Islet of Langerhans (tissue), 1 donor: ENCODE results near the gene KL.

Source experiments
- FAIRE-seq: peaks from one replicate; lab custom pipeline; 2011; peaks lifted over from hg19 to GRCh38; lab: Jason Lieb, UNC

KL gene

DNA sequence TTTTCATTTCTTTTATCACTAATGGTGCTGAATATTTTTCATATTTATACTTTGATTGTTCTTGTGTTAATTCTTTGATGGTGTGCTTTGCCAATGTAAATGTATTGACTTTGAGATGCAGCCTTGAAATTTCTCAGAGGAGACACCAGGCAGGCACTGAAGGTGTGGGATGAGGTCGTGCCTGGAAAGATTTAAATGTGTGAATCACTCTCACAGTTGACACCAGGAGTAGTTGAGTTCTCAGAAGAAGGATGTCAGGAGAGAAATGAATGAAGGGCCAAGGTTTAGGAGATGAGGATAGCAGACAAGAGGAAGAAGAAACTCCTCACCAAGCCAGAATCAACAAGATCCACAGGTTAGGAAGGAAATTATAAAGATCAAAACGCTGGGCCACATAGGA lies 10.1 kb upstream of the KL start:
- no peak for FAIRE-seq

GRCh38 chr13:33006638-33007037 lies 9.6 kb upstream of the KL start:
- no peak for FAIRE-seq

DNA sequence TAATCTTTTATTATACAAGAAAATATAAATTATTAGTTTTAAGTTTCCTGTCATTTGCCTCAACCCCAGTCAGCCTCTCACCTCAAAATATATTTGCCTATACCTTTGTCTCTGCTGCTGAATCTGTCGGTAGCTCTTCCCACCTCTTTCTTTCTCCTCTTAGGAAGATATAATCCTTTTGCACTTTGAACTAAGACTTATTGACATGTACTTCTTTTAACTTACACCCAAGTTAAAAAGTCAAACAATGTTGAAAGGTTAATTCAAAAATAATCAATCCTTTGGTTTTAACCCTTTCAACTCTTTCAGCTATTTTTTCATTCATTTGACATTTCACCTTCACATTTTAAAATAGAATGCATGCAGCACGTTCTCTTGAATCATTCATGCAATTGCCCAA lies 9.0 kb upstream of the KL start:
- no peak for FAIRE-seq

- no peak for FAIRE-seq
Observed at GRCh38 chr13:33007950-33008349, 8.3 kb upstream of the KL start.

- no peak for FAIRE-seq
Observed at GRCh38 chr13:33008946-33009722, 7.1 kb upstream of the KL start.

DNA sequence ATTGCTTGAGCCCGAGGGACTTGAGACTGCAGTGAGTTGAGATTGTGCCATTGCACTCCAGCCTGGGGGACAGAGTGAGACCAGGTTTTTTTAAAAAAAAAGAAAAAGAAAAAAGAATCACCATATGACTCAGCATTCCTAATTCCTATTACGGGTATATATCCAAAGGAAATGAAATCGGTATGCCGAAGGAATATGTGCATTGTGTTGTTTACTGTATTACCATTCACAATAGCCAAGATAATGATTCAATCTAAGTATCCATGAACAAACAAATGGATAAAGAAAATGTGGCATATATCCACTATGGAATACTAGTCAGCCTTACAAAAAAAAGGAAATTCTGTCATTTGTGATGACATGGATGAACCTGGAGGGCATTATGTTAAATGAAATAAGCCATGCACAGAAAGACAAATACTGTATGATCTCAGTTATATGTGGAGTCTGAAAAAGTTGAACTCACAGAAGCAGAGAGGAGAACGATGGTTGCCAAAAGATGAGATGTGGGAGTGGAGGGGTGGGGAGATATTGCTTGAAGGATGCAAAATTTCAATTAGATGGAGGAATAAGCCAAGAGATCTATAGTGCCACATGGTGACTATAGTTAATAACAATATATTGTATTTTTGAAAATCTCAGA lies 4.3 kb upstream of the KL start:
- peak; percentile 33 for FAIRE-seq

- peak; percentile 79 for FAIRE-seq
Observed at GRCh38 chr13:33014291-33014690, 1.9 kb upstream of the KL start.

GRCh38 chr13:33015241-33015668 lies 968 bp upstream of the KL start:
- FAIRE-seq = no peak

DNA sequence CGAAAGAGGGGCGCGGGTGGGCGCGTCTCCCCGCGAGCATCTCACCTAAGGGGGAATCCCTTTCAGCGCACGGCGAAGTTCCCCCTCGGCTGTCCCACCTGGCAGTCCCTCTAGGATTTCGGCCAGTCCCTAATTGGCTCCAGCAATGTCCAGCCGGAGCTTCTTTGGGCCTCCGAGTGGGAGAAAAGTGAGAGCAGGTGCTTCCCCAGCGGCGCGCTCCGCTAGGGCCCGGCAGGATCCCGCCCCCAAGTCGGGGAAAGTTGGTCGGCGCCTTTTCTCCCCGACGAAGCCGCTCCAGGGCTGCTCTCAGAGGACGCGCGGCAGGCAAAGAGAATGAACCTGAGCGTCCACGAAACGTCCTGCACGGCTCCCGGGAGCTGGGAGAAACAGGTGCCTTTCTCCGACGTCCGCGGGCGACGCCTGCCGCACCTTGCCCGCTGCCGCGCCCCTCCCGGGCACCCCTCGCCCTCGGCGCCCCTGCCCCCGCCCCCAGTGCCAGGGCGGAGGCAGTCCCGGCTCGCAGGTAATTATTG lies 366 bp upstream of the KL start:
- no peak for FAIRE-seq

DNA sequence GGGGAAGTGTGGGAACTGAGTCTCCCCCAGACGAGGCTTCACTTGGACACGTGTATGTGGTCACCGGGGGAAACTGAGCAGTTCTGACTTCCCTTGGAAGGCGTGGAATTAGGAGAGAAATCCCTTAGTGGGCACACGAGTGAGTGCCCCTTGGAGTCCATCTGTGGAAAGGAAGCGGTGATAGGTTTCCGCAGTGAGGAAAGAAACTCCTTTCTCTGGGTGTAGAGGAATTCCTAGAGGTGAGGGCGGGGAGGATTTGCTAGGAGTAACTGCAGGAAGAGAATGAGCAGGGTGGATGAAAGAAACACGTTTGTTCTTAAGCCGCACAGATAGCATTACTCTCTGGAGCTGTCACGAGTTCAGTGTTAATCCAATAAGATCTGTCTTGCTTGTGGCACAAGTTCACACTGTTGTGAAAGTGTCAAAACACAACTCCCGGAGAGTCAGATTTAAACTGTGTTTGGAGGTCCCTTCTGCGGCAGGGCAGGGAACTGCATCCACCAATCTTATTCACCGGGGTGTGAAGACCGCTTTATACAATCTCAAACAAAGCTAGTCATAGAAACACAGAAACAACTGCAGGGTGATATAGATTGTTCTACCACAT lies 1.2 kb downstream of the KL start:
- no peak for FAIRE-seq

DNA sequence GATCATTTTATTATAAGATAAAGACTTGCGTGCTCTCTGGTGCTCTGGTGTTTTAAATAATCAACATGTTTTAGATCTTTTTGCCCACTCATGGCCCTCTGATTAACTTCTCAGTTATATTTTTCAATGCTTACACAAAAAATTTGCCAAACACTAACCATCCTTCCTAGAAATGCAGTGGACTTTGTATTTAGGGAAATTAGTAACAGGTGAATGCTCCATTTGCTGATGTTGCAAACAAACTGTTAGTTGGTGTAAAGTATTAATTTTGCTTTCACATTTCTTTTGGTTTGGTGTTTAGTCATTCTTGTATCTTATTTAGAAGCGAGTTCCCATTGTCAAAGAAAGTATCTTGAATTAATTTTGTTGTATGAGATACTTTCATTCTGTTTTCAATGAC lies 2.7 kb downstream of the KL start:
- FAIRE-seq = peak; percentile 47

- no peak for FAIRE-seq
Observed at GRCh38 chr13:33022986-33023385, 6.8 kb downstream of the KL start.

DNA sequence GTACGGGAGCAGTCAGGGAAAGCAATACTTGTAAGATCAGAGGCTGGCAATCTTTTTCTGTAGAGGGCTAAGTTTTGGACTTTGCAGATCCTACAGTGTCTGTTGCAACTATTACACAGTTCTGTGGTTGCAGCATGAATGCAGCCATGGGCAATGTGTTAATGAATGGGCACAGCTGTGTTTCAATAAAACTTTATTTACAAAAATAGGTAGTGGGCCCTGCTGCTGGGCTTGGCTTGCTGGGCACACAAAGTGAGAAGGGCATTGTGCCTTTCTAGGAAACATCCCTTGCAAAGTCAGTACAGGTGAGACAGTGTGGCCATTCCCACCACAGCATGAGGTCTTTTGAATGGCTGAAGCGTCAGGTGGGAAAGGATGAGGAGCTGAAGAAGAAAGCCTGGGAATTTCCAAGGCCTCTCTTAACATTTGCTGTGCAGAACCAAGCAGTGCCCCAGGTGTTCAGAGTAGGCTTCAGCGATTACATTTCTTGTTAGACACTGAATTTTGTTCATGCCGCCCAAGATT lies 9.1 kb downstream of the KL start:
- no peak for FAIRE-seq

GRCh38 chr13:33026489-33027152 lies 10.4 kb downstream of the KL start:
- no peak for FAIRE-seq

DNA sequence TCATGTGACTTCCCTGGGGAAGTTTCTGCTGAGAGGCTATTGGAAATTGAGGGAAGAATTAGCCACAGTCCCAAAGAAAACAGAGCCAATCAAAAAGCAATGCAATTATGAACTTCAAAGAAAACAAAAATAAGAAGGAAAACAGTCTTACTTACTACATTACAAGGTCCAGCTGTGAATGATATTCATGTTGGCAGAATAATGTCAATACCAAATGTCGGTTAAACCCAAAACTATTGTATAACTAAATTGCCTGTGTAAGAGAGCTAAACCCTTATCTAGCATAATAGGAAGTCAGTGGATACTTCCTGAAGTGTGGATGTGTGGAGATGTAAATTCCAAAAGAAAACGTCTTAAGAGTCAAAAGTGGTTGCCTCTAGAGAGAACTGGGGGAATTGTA lies 12.4 kb downstream of the KL start:
- FAIRE-seq = no peak

GRCh38 chr13:33031277-33031676 lies 15.1 kb downstream of the KL start:
- no peak for FAIRE-seq

DNA sequence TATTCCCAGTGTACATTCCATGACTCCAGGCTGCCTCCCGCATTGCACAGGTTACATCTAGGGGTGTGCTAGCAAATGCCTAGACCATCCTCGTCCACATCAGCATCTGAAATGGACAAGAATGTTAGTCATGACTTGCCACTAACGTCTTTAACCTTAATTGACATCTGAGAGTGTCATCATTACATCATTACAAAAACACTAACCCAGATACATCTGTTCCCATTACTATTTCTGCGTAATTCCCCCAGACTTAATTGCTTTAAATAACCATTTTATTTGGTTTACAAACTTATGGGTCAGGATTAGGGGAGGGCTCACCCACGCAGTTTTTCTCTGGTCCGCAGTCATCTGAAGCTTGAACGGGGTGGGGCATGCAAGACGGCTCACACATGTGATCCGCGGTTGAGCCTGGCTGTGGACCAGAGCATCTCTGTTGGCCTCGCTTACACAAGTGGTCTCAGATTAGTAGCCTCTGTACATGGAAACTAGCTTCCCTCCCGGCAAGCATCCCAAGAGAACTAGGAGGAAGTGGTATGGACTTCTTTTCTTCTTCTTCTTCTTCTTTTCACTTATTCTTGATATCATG lies 15.9 kb downstream of the KL start:
- no peak for FAIRE-seq

DNA sequence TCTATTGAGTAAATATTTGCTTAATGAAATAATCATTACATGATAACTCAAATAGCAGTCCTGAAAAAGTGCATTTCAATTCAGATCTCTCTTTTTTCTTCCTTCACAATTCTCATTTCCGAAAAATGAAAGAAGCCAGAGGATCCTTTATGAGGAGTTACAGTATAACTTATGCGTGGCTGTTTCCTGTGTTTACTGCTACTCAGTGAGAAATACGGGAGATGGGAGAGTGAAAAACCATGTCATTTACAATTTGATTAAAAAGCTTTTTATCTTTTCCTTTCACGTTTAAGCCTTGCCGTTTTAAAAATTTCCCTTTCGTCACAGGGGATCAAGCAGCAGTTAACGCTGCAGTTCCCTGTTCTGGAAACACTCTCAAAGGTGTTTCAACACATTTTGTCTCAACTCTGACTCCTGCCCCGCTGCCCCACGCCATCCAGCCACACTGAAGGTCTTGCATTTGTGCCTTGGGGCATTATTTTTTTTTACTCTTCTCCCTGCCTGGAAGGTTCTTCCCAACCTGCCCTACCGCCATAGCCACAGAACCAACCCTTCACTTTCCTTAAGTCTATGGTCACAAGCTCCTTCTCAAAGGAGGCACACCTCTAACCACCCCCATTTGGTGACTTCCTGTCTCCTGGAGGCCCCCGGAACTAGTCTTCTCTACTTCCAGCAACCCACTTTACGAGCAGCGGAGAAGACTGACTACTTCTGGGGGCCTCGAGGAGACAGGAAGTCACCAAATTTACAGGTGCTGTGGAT lies 17.0 kb downstream of the KL start:
- peak; percentile 82 for FAIRE-seq

- no peak for FAIRE-seq
Observed at GRCh38 chr13:33033986-33034385, 17.8 kb downstream of the KL start.

DNA sequence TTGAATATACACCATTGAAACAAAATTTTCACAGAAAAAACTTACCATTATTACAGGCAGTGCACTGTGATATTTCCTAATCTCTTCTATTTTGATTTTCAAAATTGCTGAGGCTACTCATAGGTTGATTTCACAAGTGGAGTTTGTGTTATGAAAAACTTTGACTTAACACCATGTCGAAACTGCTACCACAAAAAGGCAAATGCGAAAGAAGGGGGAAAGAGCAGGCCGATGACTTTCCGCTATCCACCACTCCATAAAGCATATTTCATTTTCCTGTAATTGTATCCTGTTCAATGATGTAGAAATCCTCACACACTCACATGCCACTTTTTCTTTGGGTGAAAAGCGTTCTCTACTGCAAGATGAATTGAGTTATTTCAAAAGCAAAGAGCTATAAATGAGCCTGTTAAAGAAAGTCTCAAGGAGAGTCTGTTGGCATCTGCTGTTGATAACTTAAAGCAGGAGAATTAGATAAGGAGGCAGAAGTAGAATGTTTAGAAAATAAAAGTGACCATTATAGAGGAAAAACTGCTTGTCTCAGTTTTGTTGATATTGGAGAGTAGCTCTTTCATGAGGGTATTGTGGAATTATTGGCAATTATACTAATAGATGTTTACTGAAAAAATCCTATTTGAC lies 18.8 kb downstream of the KL start:
- FAIRE-seq = no peak

- no peak for FAIRE-seq
Observed at GRCh38 chr13:33037673-33038072, 21.4 kb downstream of the KL start.
